ENCODE data around the gene PDE9A.
"Not testable (repeated sequence)": the region's sequence is repeated elsewhere in the genome, so short reads cannot be mapped to it uniquely, and the experiment has no call there.

PDE9A gene

DNA sequence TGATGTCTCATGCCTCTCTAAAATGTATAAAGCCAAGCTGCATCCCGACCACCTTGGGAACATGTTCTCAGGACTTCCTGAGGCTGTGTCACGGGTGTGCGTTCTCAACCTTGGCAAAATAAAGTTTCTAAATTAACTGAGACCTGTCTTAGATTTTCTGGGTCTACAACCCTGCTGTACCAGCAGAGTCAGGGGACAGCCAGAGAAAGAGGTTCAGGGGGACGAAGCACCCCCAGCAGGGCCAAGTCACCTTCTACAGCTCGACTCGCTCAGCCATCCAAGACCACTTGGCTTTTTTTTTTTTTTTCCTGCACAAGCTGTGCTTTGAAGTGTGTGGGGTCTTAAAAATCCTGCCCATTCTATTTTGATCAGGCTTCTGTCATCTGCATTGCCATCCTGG lies 28.5 kb upstream of the PDE9A start:
- no peak for DNase-seq

DNA sequence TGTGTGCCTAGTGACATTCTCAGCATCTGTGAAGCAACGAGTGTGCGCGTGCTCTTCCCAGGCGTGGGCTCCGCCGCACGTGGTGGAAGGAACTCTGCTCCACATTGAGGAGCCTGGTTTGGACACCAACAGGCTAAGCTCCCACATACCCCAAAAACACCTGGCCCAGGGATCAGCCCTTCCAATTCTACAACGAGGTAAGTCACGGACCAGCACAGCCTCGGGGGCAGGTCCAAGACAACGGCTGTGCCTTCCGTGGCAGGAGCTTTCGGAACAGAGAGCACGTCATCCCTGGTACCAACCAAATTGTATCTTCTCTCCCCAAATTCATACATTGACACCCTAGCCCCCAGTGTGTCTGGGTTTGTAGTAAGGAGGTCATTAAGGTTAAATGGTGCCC lies 27.2 kb upstream of the PDE9A start:
- no peak for DNase-seq

DNA sequence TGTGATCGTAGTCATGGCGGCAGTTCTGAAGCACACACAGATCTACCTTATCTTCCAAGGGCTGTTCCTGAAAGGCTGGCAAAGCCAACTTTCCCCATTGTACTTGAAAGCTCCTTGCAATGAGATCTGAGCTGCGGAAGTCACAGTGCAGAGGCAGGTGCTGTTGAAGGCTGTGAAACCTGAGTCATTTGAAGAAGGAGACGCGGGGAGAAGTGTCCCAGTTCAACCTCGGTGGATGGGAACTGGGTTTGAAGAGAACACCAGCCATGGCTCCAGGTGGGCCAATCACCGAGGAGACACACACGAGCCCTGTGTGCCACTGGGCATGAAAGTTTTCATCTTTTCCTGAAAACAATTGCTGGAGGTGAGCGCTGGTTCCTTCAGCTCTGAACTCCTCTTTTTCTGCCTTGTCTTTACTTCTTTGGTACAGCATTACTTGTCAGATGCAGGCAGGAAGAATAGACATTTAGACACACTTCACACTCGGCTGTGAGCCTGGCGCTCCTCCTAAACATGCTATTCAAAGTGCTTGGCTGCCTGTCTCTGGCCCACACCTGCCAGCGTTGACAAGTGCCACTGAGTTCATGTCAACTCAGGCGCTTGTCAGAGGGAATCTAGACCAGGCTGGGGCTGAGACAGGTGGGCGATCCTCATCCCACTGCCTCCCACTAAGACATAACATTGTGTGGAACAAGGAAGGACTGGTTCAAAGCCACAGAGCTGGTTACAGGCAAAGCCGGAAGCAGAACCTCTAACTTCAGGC lies 25.7 kb upstream of the PDE9A start:
- no peak for DNase-seq

DNA sequence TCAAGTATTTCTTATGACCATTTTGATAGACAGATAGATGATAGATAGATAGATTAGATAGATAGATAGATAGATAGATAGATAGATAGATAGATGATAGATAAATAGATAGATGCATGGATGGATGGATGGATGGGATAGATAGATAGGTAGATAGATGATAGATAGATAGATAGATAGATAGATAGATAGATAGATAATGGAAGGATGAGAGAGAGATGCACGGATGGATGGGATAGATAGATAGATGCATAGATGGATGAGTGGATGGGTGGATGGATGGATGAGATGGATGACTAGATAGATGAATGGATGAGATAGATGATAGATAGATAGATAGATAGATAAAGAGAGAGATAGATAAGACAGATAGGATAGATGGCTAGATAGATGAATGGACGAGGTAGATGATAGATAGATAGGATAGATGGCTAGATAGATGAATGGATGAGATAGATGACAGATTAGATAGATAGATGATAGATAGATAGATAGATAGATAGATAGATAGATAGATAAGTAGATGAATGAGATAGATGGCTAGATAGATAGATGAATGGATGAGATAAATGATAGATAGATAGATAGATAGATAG lies 24.9 kb upstream of the PDE9A start:
- not testable (repeated sequence) for DNase-seq

DNA sequence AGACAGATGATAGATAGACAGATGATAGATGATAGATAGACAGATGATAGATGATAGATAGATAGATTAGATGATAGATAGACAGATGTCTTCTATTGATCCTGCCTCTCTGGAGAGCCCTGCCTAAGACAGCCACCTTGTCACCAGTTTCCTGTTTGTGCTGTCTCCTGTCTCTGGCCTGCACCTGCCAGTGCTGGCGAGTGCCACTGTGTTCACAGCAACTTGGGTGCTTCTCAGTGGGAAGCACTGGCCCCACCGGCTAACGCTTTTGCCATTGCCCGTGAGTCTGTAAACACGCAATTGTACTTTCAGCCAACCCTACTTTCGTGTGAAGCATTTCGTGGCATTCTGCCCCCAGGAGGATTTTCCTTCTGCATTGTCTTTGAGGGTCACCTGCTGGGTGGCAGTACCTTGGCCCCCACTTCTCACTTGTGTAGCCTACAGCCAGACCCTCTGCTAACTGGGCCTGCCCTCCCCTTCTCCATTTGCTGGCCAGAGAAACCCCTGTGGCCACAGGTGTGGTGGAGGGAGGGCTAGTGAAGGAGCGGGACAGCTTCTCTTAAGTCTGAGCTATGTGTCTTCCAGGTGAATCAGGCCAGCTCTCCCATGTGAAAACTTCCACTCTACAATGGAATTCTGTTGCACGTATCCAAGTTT lies 23.4 kb upstream of the PDE9A start:
- DNase-seq, result no peak

DNA sequence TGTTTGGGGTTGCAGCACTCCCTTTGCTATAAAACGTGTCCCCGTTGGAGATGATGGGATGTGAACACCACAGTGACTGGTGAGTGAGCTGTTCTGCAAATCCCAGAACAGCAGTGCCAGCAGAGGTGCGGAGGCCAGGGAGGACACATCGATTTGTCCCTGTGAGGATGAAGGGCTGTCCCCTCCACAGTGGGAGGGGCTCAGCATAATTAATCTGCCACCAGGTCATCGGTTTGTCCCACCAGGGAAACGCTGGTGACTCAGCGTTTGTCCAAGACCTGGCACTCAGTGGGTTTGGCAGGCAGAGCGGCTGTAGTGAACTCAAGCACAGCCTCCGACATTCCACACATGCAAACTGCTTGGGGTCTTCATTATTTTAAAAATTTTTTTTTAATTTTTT lies 22.8 kb upstream of the PDE9A start:
- no peak for DNase-seq

DNA sequence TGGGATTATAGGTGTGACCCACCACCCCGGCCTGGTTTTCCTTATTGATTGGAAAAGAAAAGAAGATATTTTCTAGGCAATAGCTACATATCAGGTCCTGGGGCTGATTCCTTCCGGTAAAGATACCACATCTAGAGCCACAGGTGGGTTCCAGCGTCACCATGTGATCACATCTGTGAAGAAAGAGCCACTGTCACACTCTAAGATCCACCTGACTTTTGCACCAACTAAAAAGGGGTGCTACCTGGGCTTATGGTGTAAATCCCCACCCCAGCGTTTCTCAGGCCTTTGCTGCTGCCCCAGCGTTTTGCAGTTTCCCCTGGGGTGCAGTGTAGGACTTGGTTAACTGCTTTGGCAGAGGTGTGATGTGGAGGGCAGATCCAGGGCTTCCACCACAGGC lies 22.3 kb upstream of the PDE9A start:
- DNase-seq, result no peak

DNA sequence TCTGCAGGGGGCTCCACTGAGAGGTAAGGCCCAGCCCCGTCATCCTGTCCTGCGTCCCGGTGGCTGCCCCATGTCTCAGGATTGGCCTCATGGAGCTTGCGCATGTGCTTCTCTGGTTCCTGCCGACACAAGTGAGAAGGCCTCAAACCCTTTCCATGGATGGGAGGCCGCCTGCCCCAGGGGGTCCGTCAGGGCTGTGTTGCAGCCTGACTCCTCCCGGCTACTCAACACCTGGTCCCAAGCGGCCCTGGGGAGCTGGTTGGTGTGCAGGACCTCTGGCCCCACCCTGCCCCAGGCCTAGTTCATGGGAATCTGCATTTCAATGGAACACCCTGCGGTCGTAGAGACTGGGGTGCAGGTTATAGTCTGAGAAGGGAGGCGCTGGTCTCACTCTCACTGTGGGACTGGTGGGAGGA lies 21.1 kb upstream of the PDE9A start:
- DNase-seq, result no peak

DNA sequence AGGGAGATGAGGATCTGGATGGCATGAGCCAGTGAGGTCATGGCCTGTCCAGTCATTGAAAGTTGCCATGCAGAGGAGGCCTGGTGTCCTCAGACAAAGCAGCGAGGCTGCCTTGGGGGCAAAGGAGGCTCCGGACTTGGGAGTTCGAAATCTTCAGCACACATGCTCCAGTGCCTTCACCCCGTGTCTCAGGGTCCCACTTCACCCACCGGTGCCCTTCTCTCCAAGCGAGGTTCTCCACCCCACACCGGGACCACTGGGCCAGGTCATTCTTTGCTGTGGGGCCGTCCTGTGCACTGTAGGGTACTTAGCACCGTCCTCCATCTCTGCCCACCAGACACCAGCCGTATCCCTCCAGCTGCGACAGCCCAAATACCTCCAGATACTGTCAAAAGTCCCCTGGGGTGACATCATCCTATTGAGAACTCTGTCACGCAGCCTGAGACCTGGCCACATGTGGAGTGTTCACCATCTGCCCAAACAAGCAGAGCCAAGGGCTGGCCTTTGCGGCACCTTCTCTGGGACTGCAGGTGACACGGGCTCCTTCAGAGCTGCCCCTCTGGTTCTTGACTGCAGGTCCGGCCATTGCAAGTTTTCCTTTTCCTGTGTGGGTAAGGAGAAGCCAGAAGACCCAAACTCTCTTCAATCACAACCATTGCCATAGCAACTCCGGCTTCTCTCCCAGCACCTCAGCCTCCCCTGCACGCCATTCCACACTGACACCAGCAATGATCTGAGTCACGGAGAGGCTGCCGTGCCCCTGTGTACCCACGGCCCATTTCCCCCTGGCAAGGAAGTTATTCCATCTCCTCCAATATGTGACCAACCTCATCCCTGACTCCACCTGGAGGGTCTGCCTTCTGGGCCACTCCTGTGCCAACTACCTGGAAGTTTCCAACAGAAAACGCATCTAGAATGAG lies 20.4 kb upstream of the PDE9A start:
- DNase-seq, result no peak

DNA sequence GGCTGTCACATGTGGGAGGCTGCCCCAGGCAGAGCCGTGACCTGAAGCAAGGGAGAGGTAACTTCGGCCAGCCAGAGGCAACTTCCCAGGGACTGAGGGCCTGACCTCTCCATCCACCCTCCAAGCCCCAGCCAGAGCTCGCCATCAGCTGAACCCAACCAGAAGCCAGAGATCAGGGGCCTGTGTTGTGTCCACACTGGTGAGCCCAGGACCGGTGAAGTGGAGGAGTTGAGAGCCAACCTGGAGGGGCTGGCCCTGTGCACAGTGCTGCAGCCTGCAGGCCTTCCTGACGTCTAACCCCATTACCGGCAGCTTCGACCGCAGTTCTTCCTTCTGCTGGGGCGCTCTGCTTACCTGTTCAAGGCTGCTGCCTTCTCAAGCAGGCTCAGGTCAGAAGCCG lies 19.6 kb upstream of the PDE9A start:
- no peak for DNase-seq

DNA sequence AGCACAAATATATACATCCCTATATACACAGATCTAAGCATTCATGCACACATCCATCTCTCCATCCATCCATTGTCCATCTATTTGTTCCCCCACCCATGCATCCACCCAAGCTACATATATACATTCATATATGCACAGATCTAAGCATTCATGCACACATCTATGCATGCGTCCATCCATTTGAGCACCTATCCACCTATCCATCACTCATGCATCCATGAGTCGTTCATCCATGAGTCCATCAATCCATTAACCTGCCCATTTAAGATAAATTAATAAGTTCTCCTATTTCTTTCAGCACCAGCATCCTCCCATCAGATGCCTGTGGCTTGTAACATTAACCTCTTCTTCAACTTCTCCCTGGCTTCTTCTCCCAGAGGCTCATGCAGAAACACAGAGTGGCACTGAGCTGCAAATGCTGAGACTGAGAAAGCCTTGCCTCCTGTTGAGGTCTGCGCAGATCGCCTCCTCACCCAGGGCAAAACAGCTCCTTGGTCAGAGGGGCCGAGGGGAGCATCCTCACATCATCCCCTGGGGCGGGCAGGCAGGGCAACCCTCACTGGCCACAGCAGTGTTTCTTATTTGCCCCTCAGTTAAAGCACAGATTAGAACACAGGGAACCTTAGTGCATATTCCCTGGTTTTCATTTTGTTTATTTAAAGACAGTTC lies 17.4 kb upstream of the PDE9A start:
- DNase-seq, result no peak

DNA sequence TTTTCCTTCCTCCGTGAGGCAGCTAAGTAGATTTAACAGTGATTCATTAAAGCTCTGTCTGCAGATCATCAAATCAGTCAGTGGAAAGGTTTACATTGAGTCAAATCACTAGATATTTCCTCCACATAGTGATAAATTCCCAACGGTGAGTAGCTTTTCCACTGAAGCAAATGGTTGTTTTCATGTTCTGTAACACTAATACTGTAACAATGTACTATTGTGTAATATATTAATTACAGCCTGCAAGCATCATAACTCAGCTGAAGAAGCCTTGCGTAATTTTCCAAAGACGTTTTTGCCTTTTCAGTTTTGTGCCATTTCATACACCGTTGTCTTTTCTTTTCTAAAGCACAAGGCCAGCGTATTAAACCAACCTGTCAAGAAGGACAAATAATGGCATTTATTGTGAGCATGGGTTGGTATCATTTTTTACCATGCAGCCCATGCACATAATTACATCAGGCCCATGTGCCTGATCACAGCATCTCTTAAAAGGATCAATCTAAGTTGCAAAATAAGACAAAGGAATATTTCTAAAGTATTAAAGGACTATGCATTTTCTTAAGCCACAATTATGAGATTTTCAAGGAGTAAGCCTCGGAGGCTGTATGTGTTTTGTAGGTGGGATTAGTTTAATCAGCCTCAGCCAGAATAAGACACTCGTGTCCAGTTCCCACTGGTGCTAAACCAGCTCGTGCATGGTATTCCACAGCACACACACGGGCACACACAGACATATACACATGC lies 16.7 kb upstream of the PDE9A start:
- DNase-seq, result no peak

DNA sequence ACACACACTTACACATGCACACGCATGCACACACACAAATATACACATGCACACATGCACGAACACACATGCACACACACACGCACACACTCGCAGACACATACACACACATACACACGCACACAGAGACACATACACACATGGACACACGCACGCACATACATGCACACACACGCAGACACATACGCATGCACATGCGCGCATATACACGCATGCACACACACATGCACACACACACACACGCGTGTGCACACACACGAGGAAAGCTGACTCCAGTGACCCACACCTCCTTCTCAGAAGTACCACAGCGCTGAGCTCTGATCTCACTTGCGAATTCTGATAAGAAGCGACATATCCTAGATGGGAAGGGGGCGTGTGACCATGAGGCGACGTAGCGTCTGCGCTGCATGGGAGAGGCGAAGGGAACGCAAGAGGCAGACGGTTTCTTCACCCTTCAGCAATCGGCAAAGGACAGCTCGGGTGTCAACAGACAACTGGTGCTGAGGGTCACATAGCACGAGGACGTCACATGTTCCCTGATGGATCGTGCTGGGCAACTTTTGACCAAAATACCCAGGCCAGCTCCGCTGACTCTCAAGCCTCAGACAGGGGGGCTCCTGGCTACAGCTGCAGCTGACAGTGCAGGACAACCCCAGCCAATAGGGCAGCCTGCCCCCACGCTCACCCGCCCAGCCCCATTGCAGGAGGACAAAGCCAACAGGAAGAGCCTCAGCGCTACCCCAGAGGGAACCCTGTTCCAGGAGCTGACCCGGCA lies 16.0 kb upstream of the PDE9A start:
- DNase-seq, result no peak

DNA sequence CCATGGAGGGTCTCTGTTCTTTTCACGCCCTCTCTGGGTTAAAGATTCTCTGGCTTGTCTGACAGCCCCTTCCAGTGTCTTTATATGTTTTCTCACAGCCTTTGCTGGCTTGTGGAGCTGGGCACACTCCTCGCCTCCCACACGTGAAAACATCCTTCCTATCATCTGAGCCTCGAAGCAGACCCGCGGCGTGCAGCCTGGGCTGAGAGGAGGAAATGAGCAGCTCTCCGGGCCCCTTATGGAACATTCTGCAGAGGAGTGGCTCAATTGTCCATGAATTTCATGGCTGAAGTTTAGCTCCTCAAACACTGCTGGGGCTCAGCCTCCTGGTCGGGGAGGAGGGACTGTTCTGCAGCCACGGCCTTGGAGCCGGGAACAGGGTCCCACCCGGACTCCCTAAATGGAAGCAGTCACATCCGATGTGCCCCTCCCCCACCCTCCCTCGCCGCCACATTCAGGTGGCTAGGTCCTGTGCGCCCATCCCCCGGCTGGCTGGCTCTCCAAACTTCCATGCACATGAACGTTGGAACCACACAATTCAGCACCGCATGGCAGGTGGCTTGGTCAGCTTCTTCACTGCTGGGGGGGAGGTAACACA lies 15.1 kb upstream of the PDE9A start:
- DNase-seq, result no peak

DNA sequence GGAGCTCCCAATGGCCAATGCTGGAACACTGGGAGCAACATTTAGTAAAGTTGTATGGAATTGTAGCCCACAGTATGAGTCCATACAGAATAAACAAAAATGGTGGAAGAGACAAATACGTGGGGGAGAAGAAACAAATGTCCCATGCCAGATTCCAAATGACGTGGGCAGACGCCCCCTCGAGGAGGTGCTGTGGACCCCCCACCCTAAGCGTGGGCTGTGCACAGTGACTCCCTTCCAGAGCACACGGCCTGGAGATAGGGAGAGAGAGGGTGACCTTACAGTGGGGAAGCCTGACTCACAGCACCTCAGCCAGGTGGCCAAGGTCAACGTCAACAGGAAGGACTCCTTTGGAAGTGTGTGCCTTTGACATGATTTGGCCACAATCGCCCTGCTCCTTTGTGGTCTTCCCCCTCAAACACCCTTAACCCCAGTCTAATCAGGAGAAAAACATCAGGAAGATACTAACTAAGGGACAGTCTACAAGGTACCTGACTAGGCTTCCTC lies 13.7 kb upstream of the PDE9A start:
- DNase-seq, result no peak

DNA sequence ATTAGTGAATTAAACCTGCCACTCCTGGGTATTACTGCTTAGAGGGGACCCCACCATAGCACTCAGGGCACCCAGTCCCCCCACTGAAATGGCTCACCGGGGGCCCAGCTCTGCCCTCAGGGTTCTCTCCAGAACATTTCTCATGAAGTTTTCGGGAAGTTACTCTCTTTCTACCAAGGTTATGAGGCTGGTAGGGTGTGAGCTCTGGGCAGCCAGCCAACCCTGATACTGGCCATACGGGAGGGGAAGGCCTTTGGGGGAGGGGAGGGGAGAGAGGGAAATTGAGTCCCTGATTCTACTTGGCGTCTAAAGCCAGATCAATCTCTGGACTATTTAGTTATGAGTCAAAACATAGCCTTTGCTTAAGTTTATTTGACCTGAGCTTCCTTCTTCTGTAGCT lies 12.9 kb upstream of the PDE9A start:
- DNase-seq, result no peak

DNA sequence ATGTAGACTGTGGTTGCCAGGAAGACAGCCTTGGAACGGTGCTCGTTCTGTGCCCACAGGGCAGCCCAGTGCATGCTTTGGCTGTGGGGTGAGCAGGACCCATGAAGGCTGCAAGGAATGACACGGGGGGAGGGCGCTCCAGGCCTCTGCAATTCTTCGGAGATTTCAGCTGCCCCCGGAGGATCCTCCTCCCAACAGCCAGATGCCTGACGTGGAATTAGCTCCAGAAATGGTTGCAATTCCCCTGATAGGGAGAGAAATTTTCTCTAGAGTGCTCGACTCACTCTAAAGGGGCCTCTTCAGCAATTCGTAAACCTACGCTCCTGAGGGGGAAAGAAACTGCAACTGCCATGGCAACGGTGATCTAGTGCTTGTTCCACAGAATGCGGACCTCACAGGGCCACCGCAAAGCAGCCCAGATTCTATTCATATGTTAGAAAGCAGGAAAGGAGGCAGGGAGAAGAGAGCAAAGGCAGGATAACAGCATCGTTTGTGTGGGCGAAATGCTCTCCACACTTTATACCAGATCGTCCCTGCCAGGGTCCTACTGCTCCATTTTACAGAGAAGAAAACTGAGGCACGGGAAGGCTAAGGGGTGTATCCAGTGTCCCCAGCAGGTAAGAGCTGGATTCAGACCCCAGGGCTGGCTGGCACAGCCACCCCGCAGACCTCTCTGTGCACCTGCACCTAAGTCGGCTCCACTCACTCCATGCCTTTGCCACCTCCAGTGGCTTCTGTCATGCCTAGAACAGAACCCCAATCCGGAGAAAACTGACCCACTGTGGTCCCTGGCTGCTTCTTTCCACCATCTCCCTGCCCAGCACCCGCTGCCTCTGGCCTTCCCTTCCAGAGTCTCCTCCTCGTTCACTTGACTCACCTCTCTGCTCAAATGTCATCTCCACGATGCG lies 11.9 kb upstream of the PDE9A start:
- no peak for DNase-seq

DNA sequence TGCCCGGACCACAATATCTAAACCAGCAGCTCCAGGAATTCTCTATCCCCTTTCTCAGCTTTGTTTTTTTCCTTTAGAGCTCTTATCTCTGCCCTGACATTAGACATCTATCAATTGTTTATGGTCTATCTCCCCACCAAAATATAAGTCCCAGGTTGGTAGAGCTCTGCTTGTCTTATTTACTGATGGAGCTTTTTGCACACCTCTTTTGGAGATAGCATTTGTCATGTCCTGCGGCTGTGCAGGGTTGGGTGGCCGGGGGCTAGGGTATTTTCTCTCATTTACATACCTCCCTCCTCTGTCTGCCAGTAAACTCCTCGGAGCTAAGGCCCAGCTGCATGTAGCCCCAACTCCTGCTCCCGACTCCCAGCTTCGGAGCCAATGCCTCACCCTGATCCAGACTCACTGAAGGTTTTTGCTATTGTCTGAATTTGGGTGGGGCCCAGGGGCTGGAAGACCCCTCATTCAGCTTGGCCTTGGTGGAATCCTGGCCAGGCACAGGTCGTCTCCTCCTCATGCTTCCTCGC lies 11.1 kb upstream of the PDE9A start:
- DNase-seq, result no peak

Measured in NCI-H1092 (cell line).